Measurements from ENCODE around the gene MNS1. TPM values are rescaled to one million over a fixed set of nuclear protein-coding genes. Genes with fewer than 3 reads are reported as not detected.
A peak's percentile ranks its signal among the peaks of the same experiment; 100 is the strongest.

The MNS1 gene
- total RNA-seq = under 1 TPM; 0.29 to 0.95 TPM

GRCh38 chr15:56464893-56465520, at the start of gene MNS1:
Gene MNS1 (minus strand): TSS chr15:56465137. CDS start chr15:56464972, 165 bp downstream.
- H3K4me1 Mint-ChIP-seq (ENCODE audit: low read depth) = peaks cover 23% of the 10 kb centered on the region
- peaks cover 32% of the 10 kb centered on the region for H3K27me3 Mint-ChIP-seq
- ChIA-PET POLR2A (interaction anchor here (0.6 to 1.4 kb wide), 3 partner anchors 18 to 1267 kb away, joined by 3 read pairs; no protein-coding TSS in a partner anchor), CTCF (interaction anchor here (0.9 to 1.8 kb wide), 2 partner anchors 219 to 269 kb away, joined by 3 to 6 read pairs; partner anchors contain the start of gene ZNF280D)
- H3K9me3 Mint-ChIP-seq = no peaks in the 10 kb centered on the region
- intact Hi-C loops (cut with micrococcal nuclease) = no loop called here
- peak within 1 kb of the TSS; percentile 82 for H3K4me3 Mint-ChIP-seq
- ATAC-seq (peak; percentile 98), DNase-seq (peak; percentile 93)
- no peaks in the 10 kb centered on the region for H3K36me3 Mint-ChIP-seq (ENCODE audit: low read depth)
- H3K27ac Mint-ChIP-seq = peak within 1 kb of the TSS; percentile 72
- TF ChIP-seq CTCF (IDR thresholded peaks at IDR 0.05) = no peak

DNA sequence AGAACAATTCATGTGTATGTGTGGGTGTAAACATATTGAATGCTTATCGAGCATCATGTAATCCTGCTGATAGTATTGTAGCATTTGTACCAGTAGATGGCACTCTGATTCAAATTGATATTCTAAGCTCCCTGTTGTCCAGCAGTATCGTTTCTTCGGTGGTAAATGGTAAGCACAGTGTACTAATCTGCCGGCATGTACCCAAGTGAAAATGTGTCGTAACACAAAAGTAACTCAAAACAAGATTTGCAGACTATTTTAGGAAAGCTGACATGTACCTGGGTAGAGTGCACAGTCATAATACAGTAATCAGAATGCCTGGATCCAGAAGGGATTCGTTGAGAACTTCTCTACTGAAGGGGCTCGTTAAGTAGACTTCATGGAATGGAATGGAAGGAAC, 31.7 kb upstream of the MNS1 start:
- peaks cover 2% of the 10 kb centered on the region for H3K27me3 Mint-ChIP-seq
- H3K4me3 Mint-ChIP-seq = no peak overlapping the region
- H3K9me3 Mint-ChIP-seq = no peaks in the 10 kb centered on the region
- ChIA-PET CTCF (interaction anchor here (1.0 to 5.4 kb wide), 7 partner anchors 11 to 1031 kb away, joined by 3 to 46 read pairs (median 4); no protein-coding TSS in a partner anchor), POLR2A (interaction anchor here (0.6 kb wide), 1 partner anchor 244 kb away, joined by 3 read pairs; no protein-coding TSS in a partner anchor)
- no peak overlapping the region for H3K27ac Mint-ChIP-seq
- DNase-seq = peak; percentile 5
- intact Hi-C loops (cut with micrococcal nuclease) = loop anchor here (2.0 to 10.0 kb wide), 2 partner anchors 372 to 808 kb away; no protein-coding TSS in a partner anchor
- peak; percentile 74 for TF ChIP-seq CTCF (IDR thresholded peaks at IDR 0.05)
- peaks cover 2% of the 10 kb centered on the region for H3K4me1 Mint-ChIP-seq (ENCODE audit: low read depth)
- no peaks in the 10 kb centered on the region for H3K36me3 Mint-ChIP-seq (ENCODE audit: low read depth)
- peak; percentile 58 for ATAC-seq

GRCh38 chr15:56495533-56495932, 30.6 kb upstream of the MNS1 start:
- Mint-ChIP-seq H3K4me3 (no peak overlapping the region), H3K36me3 (ENCODE audit: low read depth) (no peaks in the 10 kb centered on the region), H3K9me3 (no peaks in the 10 kb centered on the region), H3K4me1 (ENCODE audit: low read depth) (peaks cover 2% of the 10 kb centered on the region), H3K27me3 (peaks cover 2% of the 10 kb centered on the region), H3K27ac (no peak overlapping the region)
- CTCF ChIA-PET = interaction anchor here (1.0 to 5.4 kb wide), 3 partner anchors 375 to 806 kb away, joined by 3 to 46 read pairs (median 3); no protein-coding TSS in a partner anchor
- ATAC-seq (no peak), DNase-seq (no peak)
- intact Hi-C loops (cut with micrococcal nuclease) = loop anchor here (10.0 kb wide), 1 partner anchor 809 kb away; no protein-coding TSS in a partner anchor
- no peak for TF ChIP-seq CTCF (IDR thresholded peaks at IDR 0.05)
- POLR2A ChIA-PET = no interaction called here

- Mint-ChIP-seq H3K27ac (no peak overlapping the region), H3K27me3 (peaks cover 2% of the 10 kb centered on the region), H3K36me3 (ENCODE audit: low read depth) (no peaks in the 10 kb centered on the region), H3K4me1 (ENCODE audit: low read depth) (peaks cover 2% of the 10 kb centered on the region), H3K9me3 (no peaks in the 10 kb centered on the region), H3K4me3 (no peak overlapping the region)
- ChIA-PET CTCF (interaction anchor here (1.0 to 5.4 kb wide), 3 partner anchors 376 to 806 kb away, joined by 3 to 46 read pairs (median 3); no protein-coding TSS in a partner anchor), POLR2A (no interaction called here)
- no peak for DNase-seq
- TF ChIP-seq CTCF (IDR thresholded peaks at IDR 0.05) = no peak
- ATAC-seq = no peak
- intact Hi-C loops (cut with micrococcal nuclease) = loop anchor here (10.0 kb wide), 1 partner anchor 810 kb away; no protein-coding TSS in a partner anchor
These were observed 30.1 kb upstream of the MNS1 start for GRCh38 chr15:56495053-56495452.

Data from activated CD8-positive, alpha-beta T cell treated with anti-CD3 and anti-CD28 coated beads for 36 hours (primary cell).